SU-DHL-6 (cell line): ENCODE data around the gene HSD17B4.
"Not testable (repeated sequence)": the region's sequence is repeated elsewhere in the genome, so short reads cannot be mapped to it uniquely, and the experiment has no call there.

Experiments
- H2AFZ ChIP-seq: fragments of 200-600 bp; sonication (generic); 2 replicates; pipeline ENCODE4 v1.6.1; 2014; ENCODE audit warnings: low read depth, mild to moderate bottlenecking, moderate library complexity, mixed read lengths, antibody characterized with exemption, low read length; ENCODE audit not compliant: severe bottlenecking
- H3F3A ChIP-seq: fragments of 200-600 bp; shearing (Covaris generic); 2 replicates; pipeline ENCODE4 v1.6.0; 2016; ENCODE audit warnings: antibody characterized with exemption, mild to moderate bottlenecking; ENCODE audit not compliant: insufficient read depth
- H3K27ac ChIP-seq: fragments of 200-600 bp; sonication (generic); 2 replicates; pipeline ENCODE4 v1.5.1; 2016; ENCODE audit warnings: low read depth, mild to moderate bottlenecking, low read length, moderate library complexity, mixed read lengths
- H3K27me3 ChIP-seq: fragments of 200-600 bp; sonication (generic), shearing (Covaris generic); 2 replicates; pipeline ENCODE4 v1.6.0; 2014; ENCODE audit warnings: mild to moderate bottlenecking, low read length
- H3K36me3 ChIP-seq: fragments of 200-600 bp; sonication (generic); 2 replicates; pipeline ENCODE4 v1.6.1; 2014; ENCODE audit warnings: mild to moderate bottlenecking, low read length, mixed read lengths
- H3K4me2 ChIP-seq: fragments of 300-600, 200-600 bp; shearing (Covaris generic), sonication (generic); 2 replicates; pipeline ENCODE4 v1.6.0; 2014; ENCODE audit warnings: low read length, low read depth, mild to moderate bottlenecking; ENCODE audit not compliant: poor library complexity, severe bottlenecking
- H3K4me3 ChIP-seq: fragments of 200-600 bp; sonication (generic); 2 replicates; pipeline ENCODE4 v1.5.1; 2014; ENCODE audit warnings: antibody characterized with exemption, low read length, mild to moderate bottlenecking, mixed read lengths; ENCODE audit not compliant: insufficient read depth, poor library complexity, severe bottlenecking
- H3K79me2 ChIP-seq: fragments of 200-600 bp; sonication (generic); 2 replicates; pipeline ENCODE4 v1.6.1; 2014; ENCODE audit warnings: mild to moderate bottlenecking, low read length, moderate library complexity; ENCODE audit not compliant: insufficient read depth
- H3K9ac ChIP-seq: fragments of 200-600 bp; sonication (generic); 2 replicates; pipeline ENCODE4 v1.7.0; 2014; ENCODE audit warnings: mild to moderate bottlenecking, low read length
- H3K9me2 ChIP-seq: fragments of 200-600 bp; sonication (generic); replicated peaks from 2 replicates; pipeline ENCODE4 v1.6.1; 2014; ENCODE audit warnings: low read length; ENCODE audit not compliant: insufficient read depth
- H3K9me3 ChIP-seq: fragments of 200-600 bp; sonication (generic); 2 replicates; pipeline ENCODE4 v1.6.1; 2014; ENCODE audit warnings: low read length, mixed read lengths; ENCODE audit not compliant: insufficient read depth
- H4K20me1 ChIP-seq: fragments of 200-600 bp; sonication (generic); 2 replicates; pipeline ENCODE4 v1.6.1; 2014; ENCODE audit warnings: low read depth, mild to moderate bottlenecking, antibody characterized with exemption, low read length, moderate library complexity, mixed read lengths
- EZH2phosphoT487 ChIP-seq: fragments of 200-600 bp; sonication (generic), shearing (Covaris generic); conservative IDR thresholded peaks from 2 replicates; pipeline ENCODE4 v1.6.1; 2018; ENCODE audit warnings: mild to moderate bottlenecking, antibody characterized with exemption, low read length, moderate library complexity, mixed read lengths
- TF ChIP-seq, protein P1 (sequence below): fragments of 200-600 bp; sonication (generic); IDR thresholded peaks from one replicate; pipeline ENCODE4 v1.5.1; 2017; ENCODE audit warnings: antibody characterized with exemption, mild to moderate bottlenecking, low read length, moderate library complexity; ENCODE audit not compliant: insufficient read depth, poor library complexity, severe bottlenecking

HSD17B4 gene

DNA sequence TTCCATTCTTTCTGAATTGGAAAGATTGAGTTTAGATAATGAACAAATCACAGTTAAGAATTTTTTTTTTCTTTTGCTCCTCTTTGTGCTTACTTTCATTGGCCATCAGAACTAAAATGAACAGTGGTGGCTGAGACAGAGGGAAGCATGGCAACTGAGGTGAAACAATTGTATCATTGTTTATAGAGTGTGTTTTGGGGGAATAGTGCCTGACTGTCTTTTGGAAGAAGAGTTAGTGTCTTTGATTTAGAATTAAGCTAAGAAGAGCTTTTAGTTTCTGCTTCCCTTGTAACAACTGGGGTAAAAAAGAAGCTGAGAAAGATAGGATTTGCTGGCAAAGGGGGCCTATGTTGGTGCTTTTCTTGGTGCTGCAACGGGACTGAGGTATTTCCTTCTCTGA lies 24.0 kb downstream of the HSD17B4 start:
- H3K27ac ChIP-seq: no peak overlapping the region
- H3K4me3 ChIP-seq: no peak overlapping the region
- H3F3A ChIP-seq: peaks cover 3% of the 10 kb centered on the region; the same call in 1 of the 2 replicates
- H2AFZ ChIP-seq: no peak overlapping the region
- H3K27me3 ChIP-seq: no peaks in the 10 kb centered on the region
- no peaks in the 10 kb centered on the region for H3K9me2 ChIP-seq
- H3K4me2 ChIP-seq: no peak overlapping the region
- TF ChIP-seq EZH2phosphoT487: no peak
- TF ChIP-seq, protein P1, sequence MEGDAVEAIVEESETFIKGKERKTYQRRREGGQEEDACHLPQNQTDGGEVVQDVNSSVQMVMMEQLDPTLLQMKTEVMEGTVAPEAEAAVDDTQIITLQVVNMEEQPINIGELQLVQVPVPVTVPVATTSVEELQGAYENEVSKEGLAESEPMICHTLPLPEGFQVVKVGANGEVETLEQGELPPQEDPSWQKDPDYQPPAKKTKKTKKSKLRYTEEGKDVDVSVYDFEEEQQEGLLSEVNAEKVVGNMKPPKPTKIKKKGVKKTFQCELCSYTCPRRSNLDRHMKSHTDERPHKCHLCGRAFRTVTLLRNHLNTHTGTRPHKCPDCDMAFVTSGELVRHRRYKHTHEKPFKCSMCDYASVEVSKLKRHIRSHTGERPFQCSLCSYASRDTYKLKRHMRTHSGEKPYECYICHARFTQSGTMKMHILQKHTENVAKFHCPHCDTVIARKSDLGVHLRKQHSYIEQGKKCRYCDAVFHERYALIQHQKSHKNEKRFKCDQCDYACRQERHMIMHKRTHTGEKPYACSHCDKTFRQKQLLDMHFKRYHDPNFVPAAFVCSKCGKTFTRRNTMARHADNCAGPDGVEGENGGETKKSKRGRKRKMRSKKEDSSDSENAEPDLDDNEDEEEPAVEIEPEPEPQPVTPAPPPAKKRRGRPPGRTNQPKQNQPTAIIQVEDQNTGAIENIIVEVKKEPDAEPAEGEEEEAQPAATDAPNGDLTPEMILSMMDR: no peak
- H4K20me1 ChIP-seq: no peaks in the 10 kb centered on the region
- no peak overlapping the region for H3K9ac ChIP-seq
- H3K9me3 ChIP-seq: no peaks in the 10 kb centered on the region
- H3K36me3 ChIP-seq: peaks cover 21% of the 10 kb centered on the region
- H3K79me2 ChIP-seq: no peaks in the 10 kb centered on the region

DNA sequence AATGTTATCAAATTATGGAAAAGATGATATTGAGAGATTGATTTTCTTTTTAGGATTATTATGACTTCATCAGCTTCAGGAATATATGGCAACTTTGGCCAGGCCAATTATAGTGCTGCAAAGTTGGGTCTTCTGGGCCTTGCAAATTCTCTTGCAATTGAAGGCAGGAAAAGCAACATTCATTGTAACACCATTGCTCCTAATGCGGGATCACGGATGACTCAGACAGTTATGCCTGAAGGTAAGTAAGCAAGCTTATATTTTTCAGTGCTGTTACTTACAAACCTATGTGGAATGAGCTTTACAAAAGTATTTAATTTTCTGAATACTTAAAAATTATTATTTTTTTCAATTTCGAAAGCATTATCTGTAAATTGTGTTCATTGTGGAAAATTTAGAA lies 26.5 kb downstream of the HSD17B4 start:
- Histone ChIP-seq H3K9me3 (no peaks in the 10 kb centered on the region), H3K36me3 (peaks cover 27% of the 10 kb centered on the region), H3K9ac (no peak overlapping the region), H3K27me3 (no peaks in the 10 kb centered on the region), H3F3A (peaks cover 3% of the 10 kb centered on the region; the same call in 1 of the 2 replicates), H3K27ac (no peak overlapping the region), H3K9me2 (no peaks in the 10 kb centered on the region), H3K4me3 (no peak overlapping the region), H4K20me1 (no peaks in the 10 kb centered on the region), H3K4me2 (no peak overlapping the region), H2AFZ (no peak overlapping the region), H3K79me2 (no peaks in the 10 kb centered on the region)
- TF ChIP-seq, protein P1: no peak
- TF ChIP-seq EZH2phosphoT487: no peak

DNA sequence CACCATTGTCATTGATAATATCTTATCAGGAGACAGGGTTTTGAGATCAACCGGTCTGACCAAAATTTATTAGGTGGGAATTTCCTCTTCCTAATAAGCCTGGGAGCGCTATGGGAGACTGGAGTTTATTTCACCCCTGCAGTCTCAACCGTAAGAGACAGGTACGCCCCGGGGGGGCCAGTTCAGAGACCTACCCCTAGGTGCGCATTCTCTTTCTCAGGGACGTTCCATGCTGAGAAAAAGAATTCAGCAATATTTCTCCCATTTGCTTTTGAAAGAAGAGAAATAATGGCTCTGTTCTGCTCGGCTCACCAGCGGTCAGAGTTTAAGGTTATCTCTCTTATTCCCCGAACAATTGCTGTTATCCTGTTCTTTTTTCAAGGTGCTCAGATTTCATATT lies 28.3 kb downstream of the HSD17B4 start:
- peaks cover 24% of the 10 kb centered on the region; the same call in 1 of the 2 replicates for H3K36me3 ChIP-seq
- H3K4me3 ChIP-seq, H3K9ac ChIP-seq, H3K27ac ChIP-seq, H3F3A ChIP-seq, H3K27me3 ChIP-seq, H3K9me3 ChIP-seq, H3K4me2 ChIP-seq, H4K20me1 ChIP-seq, H3K9me2 ChIP-seq, H2AFZ ChIP-seq, H3K79me2 ChIP-seq: not testable (repeated sequence)

DNA sequence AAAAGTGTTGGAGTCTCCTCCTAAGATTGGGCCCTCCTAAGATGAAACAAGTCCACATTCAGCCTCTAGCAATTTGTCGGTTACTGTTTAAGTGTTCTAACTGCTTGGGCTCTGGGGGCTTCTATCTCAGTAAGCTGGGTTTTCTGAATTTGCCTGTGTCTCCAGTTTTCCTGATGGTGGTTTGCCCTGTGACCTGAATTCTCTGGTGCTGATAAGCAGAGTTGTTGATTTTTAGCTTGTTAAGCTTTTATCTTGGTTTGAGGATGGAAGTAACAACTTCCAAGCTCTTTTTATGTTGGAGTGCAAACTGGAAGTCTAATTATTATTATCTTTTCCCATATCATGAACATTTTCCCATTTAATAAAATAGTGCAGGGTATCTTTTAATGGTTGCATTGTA lies 30.9 kb downstream of the HSD17B4 start:
- Histone ChIP-seq H3K9ac (no peak overlapping the region), H3K4me3 (no peak overlapping the region), H3K79me2 (no peaks in the 10 kb centered on the region), H3K9me3 (no peaks in the 10 kb centered on the region), H3K9me2 (no peaks in the 10 kb centered on the region), H2AFZ (no peak overlapping the region), H4K20me1 (no peaks in the 10 kb centered on the region), H3K36me3 (peaks cover 21% of the 10 kb centered on the region; the same call in 1 of the 2 replicates), H3K4me2 (no peak overlapping the region), H3K27me3 (no peaks in the 10 kb centered on the region), H3F3A (no peaks in the 10 kb centered on the region), H3K27ac (no peak overlapping the region)
- no peak for TF ChIP-seq EZH2phosphoT487
- TF ChIP-seq, protein P1: no peak
